Astrocyte of the spinal cord (primary cell): Measurements from ENCODE around the gene DUS1L.

Source experiments
- DNase-seq: peaks from one replicate; pipeline ENCODE4 v3.0.0; 2011; ENCODE audit warnings: low read depth, low spot score
- H3K4me3 ChIP-seq: 2 replicates; pipeline ENCODE4 v1.5.1; 2011; ENCODE audit warnings: low read depth, mild to moderate bottlenecking, low read length, moderate library complexity
- in situ Hi-C: cut with HindIII; loops from 2 replicates; pipeline ENCODE4 v1.10.0; 2017; ENCODE audit warnings: low sequenced_read_pairs
- TF ChIP-seq, protein P1 (sequence below): IDR thresholded peaks from 2 replicates; pipeline ENCODE4 v1.5.1; 2012; ENCODE audit warnings: low read depth, mild to moderate bottlenecking, low read length, inconsistent platforms

Gene DUS1L

DNA sequence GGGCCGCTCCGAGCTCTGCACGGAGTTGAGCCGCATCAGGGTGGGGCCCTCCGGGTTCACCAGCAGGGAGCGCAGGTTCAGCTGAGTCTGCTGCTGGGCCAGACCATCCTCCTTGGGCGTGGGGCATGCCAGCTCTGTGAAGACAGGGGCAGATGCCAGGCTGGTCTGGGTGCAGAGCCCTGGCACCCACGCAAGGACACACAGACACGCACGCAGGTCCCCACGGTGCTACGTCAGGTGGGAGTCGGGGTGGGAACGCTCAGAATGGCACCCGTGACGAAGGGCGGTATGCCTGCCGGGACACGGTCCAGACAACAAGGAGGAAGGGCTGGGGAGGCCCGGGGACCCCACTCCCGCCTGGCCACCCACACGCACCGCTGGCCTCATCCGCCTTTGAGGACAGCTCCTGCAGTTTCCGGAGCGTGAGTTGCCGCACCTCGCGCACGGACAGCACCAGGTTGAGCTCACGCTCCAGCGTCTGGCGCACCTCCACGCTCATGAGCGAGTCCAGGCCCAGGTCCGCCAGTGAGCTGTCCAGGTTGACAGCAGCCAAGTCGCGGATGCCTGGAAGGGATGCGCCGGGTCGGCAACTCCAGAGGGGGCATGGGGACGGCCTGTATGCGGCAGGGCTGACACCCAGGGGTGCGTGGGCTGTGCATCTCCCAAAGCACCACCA is 15.3 kb upstream of the DUS1L start:
- H3K4me3 ChIP-seq, result no peak overlapping the region
- TF ChIP-seq, protein P1, sequence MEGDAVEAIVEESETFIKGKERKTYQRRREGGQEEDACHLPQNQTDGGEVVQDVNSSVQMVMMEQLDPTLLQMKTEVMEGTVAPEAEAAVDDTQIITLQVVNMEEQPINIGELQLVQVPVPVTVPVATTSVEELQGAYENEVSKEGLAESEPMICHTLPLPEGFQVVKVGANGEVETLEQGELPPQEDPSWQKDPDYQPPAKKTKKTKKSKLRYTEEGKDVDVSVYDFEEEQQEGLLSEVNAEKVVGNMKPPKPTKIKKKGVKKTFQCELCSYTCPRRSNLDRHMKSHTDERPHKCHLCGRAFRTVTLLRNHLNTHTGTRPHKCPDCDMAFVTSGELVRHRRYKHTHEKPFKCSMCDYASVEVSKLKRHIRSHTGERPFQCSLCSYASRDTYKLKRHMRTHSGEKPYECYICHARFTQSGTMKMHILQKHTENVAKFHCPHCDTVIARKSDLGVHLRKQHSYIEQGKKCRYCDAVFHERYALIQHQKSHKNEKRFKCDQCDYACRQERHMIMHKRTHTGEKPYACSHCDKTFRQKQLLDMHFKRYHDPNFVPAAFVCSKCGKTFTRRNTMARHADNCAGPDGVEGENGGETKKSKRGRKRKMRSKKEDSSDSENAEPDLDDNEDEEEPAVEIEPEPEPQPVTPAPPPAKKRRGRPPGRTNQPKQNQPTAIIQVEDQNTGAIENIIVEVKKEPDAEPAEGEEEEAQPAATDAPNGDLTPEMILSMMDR, result no peak
- in situ Hi-C loops, result no loop called here
- DNase-seq, result no peak

DNA sequence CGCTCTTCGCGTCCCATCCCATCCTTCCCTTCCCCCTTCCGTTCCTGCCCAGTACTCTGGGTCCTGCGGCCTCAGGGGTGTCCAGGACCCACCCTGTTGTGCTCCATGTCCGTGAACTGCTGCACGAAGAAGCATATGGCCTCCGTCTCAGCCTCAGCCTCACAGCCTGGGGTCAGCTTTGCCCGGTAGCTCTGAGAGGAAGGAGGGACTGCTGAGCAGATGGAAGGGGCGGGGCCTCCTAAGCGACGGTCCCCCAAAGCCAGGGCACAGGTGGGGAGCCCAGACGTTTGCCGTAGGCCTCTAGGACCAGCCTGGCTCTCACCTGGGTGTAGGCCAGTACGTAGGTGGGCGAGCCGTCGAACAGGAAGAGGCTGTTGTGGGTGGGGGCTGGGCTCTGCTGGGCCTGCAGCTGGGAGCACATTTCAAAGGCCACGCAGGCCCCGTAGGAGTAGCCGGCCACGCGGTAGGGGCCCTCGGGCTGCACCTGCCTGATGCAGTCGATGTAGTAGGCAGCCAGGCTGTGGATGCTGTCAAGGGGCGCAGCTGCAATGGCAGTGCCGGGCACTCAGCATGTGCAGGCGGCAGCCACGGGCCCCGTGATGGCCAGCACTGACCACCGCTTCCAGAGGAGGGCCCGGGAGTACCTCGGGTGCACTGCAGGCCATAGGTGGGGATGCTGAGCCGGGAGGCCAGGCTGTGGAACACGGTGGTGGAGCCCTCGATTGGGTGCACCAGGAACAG is 14.6 kb upstream of the DUS1L start:
- TF ChIP-seq, protein P1, result no peak
- DNase-seq, result no peak
- H3K4me3 ChIP-seq, result no peak overlapping the region
- in situ Hi-C loops, result no loop called here

DNA sequence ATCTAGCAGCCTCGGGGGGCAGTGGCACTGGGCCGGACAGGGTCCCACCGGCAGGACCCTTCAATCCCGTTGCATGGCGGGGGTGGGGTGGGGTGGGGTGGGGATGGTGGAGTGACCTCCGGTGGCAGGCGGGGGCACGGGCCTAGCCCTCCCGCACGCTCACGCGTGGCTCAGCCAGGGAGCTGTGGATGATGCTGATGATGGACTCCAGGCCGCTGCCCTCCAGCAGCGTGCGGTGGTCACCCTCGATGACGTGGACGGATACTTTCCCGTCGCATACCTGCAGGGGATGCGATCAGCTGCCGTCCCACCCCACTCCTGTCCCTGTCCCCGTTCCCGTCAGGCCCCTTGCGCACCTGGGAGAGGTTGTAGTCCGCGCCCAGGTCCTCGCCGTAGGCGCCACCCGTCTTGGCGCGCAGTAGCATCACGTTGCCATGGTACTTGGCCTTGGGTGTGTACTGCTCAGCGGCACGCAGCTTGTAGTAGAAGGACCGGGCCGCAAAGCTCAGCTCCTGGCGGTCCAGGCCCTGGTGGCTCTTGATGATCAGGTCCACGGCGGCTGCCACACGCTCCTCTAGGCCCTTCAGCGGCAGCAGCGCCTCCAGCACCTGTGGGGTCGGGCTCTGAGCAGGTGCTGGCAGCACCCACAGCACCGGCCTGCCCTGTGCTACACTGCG is 13.5 kb upstream of the DUS1L start:
- no peak overlapping the region for H3K4me3 ChIP-seq
- TF ChIP-seq, protein P1, result no peak
- DNase-seq, result no peak

DNA sequence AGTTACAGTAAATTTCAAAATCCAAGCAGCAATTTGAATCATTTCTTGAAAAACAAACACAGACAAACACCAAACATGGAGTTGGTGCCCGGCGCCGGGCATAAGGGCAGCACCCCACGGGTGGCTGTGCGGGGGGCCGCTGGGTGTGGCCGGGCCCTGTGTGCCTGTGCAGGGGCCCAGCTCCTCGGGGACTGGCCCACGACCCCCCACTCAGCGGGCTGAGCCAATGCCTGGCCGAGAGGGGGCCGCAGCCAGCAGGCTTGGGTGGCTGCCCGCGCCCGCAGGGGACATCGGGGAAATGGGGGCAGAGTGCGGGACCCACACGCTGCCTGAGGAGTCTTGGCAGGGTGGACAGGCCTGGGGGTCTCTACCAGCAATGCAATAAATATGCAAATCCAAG is 12.8 kb upstream of the DUS1L start:
- H3K4me3 ChIP-seq, result no peak overlapping the region
- in situ Hi-C loops, result no loop called here
- DNase-seq, result no peak
- TF ChIP-seq, protein P1, result no peak

More for the DNA sequence above, 13.5 kb upstream of the DUS1L start:
- in situ Hi-C loops, result no loop called here

DNA sequence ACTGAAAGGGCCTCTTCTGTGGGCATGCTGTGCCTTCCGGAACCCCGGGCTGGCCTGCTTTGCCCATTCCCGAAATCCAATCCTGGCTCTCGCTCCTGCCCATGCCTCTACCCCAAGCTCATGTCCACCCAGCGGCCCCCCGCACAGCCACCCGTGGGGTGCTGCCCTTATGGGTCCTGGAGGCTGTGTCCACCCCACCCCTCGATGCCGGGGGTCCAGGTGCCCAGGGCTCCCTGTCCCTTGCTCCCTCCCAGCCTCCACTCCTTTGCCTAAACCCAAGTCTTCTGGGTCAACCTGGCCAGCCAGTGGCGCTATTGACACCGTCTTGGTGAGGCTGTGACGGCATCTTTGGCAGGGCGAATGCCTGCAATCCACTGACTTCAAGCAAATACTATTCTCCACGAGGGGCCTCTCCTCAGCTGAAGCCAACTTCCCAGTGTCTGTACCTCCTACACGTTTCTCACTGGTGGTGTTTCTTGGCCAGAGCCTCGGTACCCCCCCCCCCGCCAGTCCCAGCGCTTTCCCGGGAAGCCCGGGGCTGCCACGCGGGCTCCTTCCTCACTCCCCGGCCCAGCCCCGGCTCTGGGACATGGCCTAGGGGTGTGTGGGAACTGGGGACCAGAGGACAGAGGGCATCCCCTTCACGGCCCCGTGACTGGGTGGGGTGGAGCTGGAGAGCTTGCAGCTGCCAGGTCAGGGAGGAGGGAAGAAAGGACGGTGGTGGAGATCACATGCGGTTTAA is 12.2 kb upstream of the DUS1L start:
- no peak for DNase-seq
- TF ChIP-seq, protein P1, result no peak
- in situ Hi-C loops, result no loop called here
- H3K4me3 ChIP-seq, result no peak overlapping the region

DNA sequence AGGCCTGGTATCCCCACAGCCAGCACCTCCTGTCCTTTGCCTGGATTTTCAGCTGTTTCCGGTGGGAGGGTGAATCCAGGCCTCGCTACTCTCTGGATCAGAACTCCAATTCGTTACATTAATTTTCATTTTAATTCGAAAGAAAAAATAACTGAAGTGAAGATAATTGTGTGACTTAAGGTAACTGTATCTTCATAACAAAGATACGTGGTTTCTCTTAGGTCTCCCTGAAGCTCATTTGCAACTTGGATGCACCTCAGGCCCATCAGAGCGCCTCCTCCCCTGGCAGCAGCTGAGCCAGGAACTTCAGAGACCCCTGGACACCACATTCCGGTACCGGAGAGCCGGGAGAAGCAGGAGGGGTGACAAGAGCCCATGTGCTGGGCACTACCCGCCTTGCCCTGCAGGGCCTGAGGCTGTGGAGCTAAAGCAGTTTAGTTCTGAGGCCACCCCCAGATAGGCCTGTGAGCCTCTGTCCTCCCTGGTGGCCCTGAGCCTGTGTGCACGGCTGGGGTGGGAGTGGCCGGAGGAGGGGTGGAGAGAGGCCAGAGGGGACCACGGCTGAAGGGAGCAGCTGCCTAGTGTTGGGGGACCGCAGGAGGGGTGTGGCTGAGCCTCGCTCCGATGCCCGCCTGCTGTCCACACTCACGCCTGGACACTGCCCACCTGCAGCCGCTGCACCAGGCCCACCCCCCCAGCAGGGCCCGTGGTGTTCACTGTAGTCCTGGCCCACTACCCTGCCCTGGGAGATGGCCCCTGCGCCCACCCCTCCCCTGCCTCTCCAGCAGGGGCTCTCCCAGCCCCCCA is 11.4 kb upstream of the DUS1L start:
- in situ Hi-C loops, result no loop called here
- no peak for DNase-seq
- H3K4me3 ChIP-seq, result no peak overlapping the region
- TF ChIP-seq, protein P1, result no peak
